Muscle of leg (tissue), 11 donors: ENCODE results near the gene PDIK1L. TPM values are rescaled to one million over a fixed set of nuclear protein-coding genes. Genes with fewer than 3 reads are reported as not detected.

Experiments
- DNase-seq: peaks from one replicate; pipeline ENCODE4 v3.0.0; 2013
- H3K27ac ChIP-seq: one replicate; pipeline ENCODE4 v1.5.1; 2013; ENCODE audit warnings: mild to moderate bottlenecking, low read length, control low read depth
- H3K27me3 ChIP-seq: one replicate; pipeline ENCODE4 v1.6.1; 2013; ENCODE audit warnings: low read length; ENCODE audit not compliant: control insufficient read depth, insufficient read depth
- H3K36me3 ChIP-seq: one replicate; pipeline ENCODE4 v1.6.1; 2013; ENCODE audit warnings: low read length; ENCODE audit not compliant: control insufficient read depth, insufficient read depth
- H3K4me1 ChIP-seq: one replicate; pipeline ENCODE4 v1.6.1; 2013; ENCODE audit warnings: low read length; ENCODE audit not compliant: control insufficient read depth, insufficient read depth
- H3K4me3 ChIP-seq: one replicate; pipeline ENCODE4 v1.5.1; 2013; ENCODE audit warnings: low read length, control low read depth
- H3K9me3 ChIP-seq: replicated peaks from 2 replicates; pipeline ENCODE4 v1.6.1; 2013; ENCODE audit warnings: low read depth, low read length; ENCODE audit not compliant: control insufficient read depth
- WGBS: methylation state at CpG from one replicate; pipeline ENCODE4 v1.1.5; 2013; ENCODE audit warnings: missing lambda C conversion rate; ENCODE audit not compliant: insufficient coverage; 5-methylcytosine and 5-hydroxymethylcytosine counted together
- polyA plus RNA-seq, 8 donors: library from polyadenylated mRNA; unstranded; fragments of 120-200 nt; gene quantifications; one replicate each; pipeline versions ENCODE4 v1.2.1 to v1.2.3, GENCODE V29; 2013; ENCODE audit warnings: inconsistent platforms in 1 of 8, low replicate concordance in 1 of 8; ENCODE audit not compliant: insufficient read length in 8 of 8, insufficient read depth in 1 of 8
- total RNA-seq: library from RNA; stranded (reverse); fragments of 120-200 nt; gene quantifications from one replicate; pipeline ENCODE4 v1.2.4, GENCODE V29; 2013

Gene PDIK1L
- total and polyA plus RNA-seq, 9 donors, result 5.7 to 9.1 (median 6.6) TPM

DNA sequence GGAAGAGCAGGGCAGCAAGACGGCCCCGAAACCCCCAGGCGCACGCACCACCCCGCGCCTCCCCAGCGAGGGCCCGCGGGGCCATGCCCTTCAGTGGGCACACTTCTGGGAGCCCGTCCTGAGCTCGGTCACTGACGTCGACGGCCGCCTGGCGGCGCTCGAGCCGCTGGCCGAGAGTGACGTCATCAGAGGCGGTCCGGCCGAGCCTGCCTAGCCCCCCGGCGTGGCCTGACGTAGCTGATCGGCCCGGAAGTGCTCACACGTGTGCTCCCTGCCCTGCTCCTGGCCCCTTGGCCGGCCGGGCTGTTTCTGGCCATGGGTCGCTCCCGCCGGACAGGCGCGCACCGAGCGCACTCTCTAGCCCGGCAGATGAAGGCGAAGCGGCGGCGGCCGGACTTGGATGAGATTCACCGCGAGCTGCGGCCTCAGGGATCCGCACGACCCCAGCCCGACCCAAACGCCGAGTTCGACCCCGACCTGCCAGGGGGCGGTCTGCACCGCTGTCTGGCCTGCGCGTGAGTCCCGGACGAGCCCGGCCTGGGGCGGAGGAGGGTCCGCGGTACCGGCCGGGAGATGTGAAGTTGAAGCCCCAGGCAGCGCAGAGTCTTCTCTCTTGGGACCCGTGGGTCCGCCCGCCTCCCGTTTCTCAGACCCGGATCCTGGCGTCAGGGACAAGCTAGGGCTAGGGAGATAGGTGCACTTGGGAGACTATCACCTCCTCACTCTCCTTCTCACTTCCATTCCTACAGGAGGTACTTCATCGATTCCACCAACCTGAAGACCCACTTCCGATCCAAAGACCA is 58.2 kb downstream of the PDIK1L start, which contains the start of gene ZNF593:
TSS of gene ZNF593 (plus strand) at position 240 of the 803 bp plus-strand sequence. CDS start at position 316, 76 bp downstream.
- Histone ChIP-seq H3K4me3 (peak within 1 kb of the TSS; percentile 81), H3K4me1 (peaks cover 30% of the 10 kb centered on the region), H3K27ac (peak within 1 kb of the TSS; percentile 62), H3K9me3 (no peaks in the 10 kb centered on the region), H3K36me3 (peaks cover 11% of the 10 kb centered on the region), H3K27me3 (no peaks in the 10 kb centered on the region)
- DNase-seq, result peak; percentile 96
- WGBS, result under 1% methylated on average over 65 of the region's 76 CpGs

DNA sequence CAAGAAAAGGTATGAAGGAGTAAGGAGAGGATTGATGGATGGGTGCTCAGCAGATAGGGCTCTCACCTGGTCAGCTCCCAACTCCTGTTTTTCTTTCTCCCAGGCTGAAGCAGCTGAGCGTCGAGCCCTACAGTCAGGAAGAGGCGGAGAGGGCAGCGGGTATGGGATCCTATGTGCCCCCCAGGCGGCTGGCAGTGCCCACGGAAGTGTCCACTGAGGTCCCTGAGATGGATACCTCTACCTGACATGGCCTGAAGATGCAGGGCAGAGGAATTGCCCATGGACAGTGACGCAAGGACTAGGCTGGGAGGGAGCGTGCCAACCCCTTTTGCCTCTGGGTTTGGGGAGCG is 58.8 kb downstream of the PDIK1L start:
- H3K36me3 ChIP-seq, result peaks cover 11% of the 10 kb centered on the region
- 67% methylated on average over 8 of the region's 9 CpGs for WGBS
- H3K4me1 ChIP-seq, result peaks cover 26% of the 10 kb centered on the region
- H3K4me3 ChIP-seq, result peak overlapping the region; percentile 81
- no peaks in the 10 kb centered on the region for H3K9me3 ChIP-seq
- peak overlapping the region; percentile 40 for H3K27ac ChIP-seq
- no peaks in the 10 kb centered on the region for H3K27me3 ChIP-seq
- DNase-seq, result no peak

- DNase-seq, result no peak
- H3K27me3 ChIP-seq, result no peaks in the 10 kb centered on the region
- H3K4me3 ChIP-seq, result no peak within 1 kb of the TSS
- no peak within 1 kb of the TSS for H3K27ac ChIP-seq
- WGBS, result 81% methylated on average over 26 of the region's 34 CpGs
- H3K36me3 ChIP-seq, result peaks cover 11% of the 10 kb centered on the region
- H3K9me3 ChIP-seq, result no peaks in the 10 kb centered on the region
- H3K4me1 ChIP-seq, result peaks cover 25% of the 10 kb centered on the region
Measured at GRCh38 chr1:26171084-26172072, 59.8 kb downstream of the PDIK1L start, which contains the start of gene ZNF593OS. ZNF593OS (minus strand) TSS chr1:26171832; CDS start chr1:26171661, 171 bp downstream.

Other genes with a start within 250 kb of the PDIK1L start
- 5.8 TPM for gene PAQR7, start 236.1 kb upstream of the PDIK1L start, total RNA-seq
- 10 to 100 TPM in 1 of 8 donors, 1 to 10 TPM in 7; 6.9 to 10.8 (median 7.7) TPM for gene PAQR7, start 236.1 kb upstream of the PDIK1L start, polyA plus RNA-seq
- 295 TPM for gene STMN1, start 205.4 kb upstream of the PDIK1L start, total RNA-seq
- 100 to 1,000 TPM; 518 to 745 (median 564) TPM for gene STMN1, start 205.4 kb upstream of the PDIK1L start, polyA plus RNA-seq
- gene PAFAH2, start 113.8 kb upstream of the PDIK1L start, total RNA-seq, result 59.7 TPM
- 10 to 100 TPM; 42.1 to 78.5 (median 55.6) TPM for gene PAFAH2, start 113.8 kb upstream of the PDIK1L start, polyA plus RNA-seq
- 0.71 TPM for gene EXTL1, start 90.0 kb upstream of the PDIK1L start, total RNA-seq
- 1 to 10 TPM; 1.7 to 4.6 (median 2.5) TPM for gene EXTL1, start 90.0 kb upstream of the PDIK1L start, polyA plus RNA-seq
- gene SLC30A2, start 65.7 kb upstream of the PDIK1L start, total RNA-seq, result 0.93 TPM
- gene SLC30A2, start 65.7 kb upstream of the PDIK1L start, polyA plus RNA-seq, result 1 to 10 TPM in 2 of 8 donors, under 1 TPM in 6; 0.29 to 2.0 (median 0.65) TPM
- 44.8 TPM for gene TRIM63, start 44.2 kb upstream of the PDIK1L start, total RNA-seq
- 10 to 100 TPM; 25.8 to 59.2 (median 40.8) TPM for gene TRIM63, start 44.2 kb upstream of the PDIK1L start, polyA plus RNA-seq
- gene FAM110D, start 47.3 kb downstream of the PDIK1L start, total RNA-seq, result 0.93 TPM
- gene FAM110D, start 47.3 kb downstream of the PDIK1L start, polyA plus RNA-seq, result 1 to 10 TPM in 1 of 8 donors, under 1 TPM in 7; 0.71 to 1.0 (median 0.90) TPM
- not detected for gene C1orf232, start 57.1 kb downstream of the PDIK1L start, total RNA-seq
- gene C1orf232, start 57.1 kb downstream of the PDIK1L start, polyA plus RNA-seq, result not detected
- 20.7 TPM for gene ZNF593, start 58.1 kb downstream of the PDIK1L start, total RNA-seq
- gene ZNF593, start 58.1 kb downstream of the PDIK1L start, polyA plus RNA-seq, result 10 to 100 TPM; 18.7 to 25.8 (median 19.3) TPM
- 0.31 TPM for gene ZNF593OS, start 60.0 kb downstream of the PDIK1L start, total RNA-seq
- gene ZNF593OS, start 60.0 kb downstream of the PDIK1L start, polyA plus RNA-seq, result 1 to 10 TPM in 4 of 8 donors, under 1 TPM in 4; 0.49 to 1.6 (median 0.95) TPM
- 1.2 TPM for gene CNKSR1, start 65.7 kb downstream of the PDIK1L start, total RNA-seq
- 1 to 10 TPM in 7 of 8 donors, under 1 TPM in 1; 0.81 to 5.2 (median 2.2) TPM for gene CNKSR1, start 65.7 kb downstream of the PDIK1L start, polyA plus RNA-seq
- gene CATSPER4, start 78.8 kb downstream of the PDIK1L start, total RNA-seq, result not detected
- gene CATSPER4, start 78.8 kb downstream of the PDIK1L start, polyA plus RNA-seq, result under 1 TPM in 1 of 8 donors, not detected in 7; 0.06 TPM
- 18.0 TPM for gene CEP85, start 122.4 kb downstream of the PDIK1L start, total RNA-seq
- 10 to 100 TPM; 20.5 to 26.3 (median 22.0) TPM for gene CEP85, start 122.4 kb downstream of the PDIK1L start, polyA plus RNA-seq
- 12.2 TPM for gene SH3BGRL3, start 168.3 kb downstream of the PDIK1L start, total RNA-seq
- 10 to 100 TPM; 53.0 to 85.2 (median 61.9) TPM for gene SH3BGRL3, start 168.3 kb downstream of the PDIK1L start, polyA plus RNA-seq
- gene UBXN11, start 194.8 kb downstream of the PDIK1L start, total RNA-seq, result 4.2 TPM
- 10 to 100 TPM in 5 of 8 donors, 1 to 10 TPM in 3; 7.7 to 13.9 (median 10.5) TPM for gene UBXN11, start 194.8 kb downstream of the PDIK1L start, polyA plus RNA-seq
- gene CD52, start 206.1 kb downstream of the PDIK1L start, total RNA-seq, result 1.7 TPM
- 1 to 10 TPM; 1.1 to 3.8 (median 2.1) TPM for gene CD52, start 206.1 kb downstream of the PDIK1L start, polyA plus RNA-seq
- gene CRYBG2, start 242.3 kb downstream of the PDIK1L start, total RNA-seq, result 0.22 TPM
- gene CRYBG2, start 242.3 kb downstream of the PDIK1L start, polyA plus RNA-seq, result 1 to 10 TPM in 1 of 8 donors, under 1 TPM in 3, not detected in 4; 0.07 to 1.6 (median 0.16) TPM